ENCODE data around the gene TMEM221. TPM values are rescaled to one million over a fixed set of nuclear protein-coding genes. Genes with fewer than 3 reads are reported as not detected.

The TMEM221 gene
- total RNA-seq, 1 donor from 2014 or later: 0.69 TPM

GRCh38 chr19:17473041-17473440, 24.6 kb upstream of the TMEM221 start:
- DNase-seq: no peak

GRCh38 chr19:17471410-17472125, 23.1 kb upstream of the TMEM221 start:
- no peak for DNase-seq

DNA sequence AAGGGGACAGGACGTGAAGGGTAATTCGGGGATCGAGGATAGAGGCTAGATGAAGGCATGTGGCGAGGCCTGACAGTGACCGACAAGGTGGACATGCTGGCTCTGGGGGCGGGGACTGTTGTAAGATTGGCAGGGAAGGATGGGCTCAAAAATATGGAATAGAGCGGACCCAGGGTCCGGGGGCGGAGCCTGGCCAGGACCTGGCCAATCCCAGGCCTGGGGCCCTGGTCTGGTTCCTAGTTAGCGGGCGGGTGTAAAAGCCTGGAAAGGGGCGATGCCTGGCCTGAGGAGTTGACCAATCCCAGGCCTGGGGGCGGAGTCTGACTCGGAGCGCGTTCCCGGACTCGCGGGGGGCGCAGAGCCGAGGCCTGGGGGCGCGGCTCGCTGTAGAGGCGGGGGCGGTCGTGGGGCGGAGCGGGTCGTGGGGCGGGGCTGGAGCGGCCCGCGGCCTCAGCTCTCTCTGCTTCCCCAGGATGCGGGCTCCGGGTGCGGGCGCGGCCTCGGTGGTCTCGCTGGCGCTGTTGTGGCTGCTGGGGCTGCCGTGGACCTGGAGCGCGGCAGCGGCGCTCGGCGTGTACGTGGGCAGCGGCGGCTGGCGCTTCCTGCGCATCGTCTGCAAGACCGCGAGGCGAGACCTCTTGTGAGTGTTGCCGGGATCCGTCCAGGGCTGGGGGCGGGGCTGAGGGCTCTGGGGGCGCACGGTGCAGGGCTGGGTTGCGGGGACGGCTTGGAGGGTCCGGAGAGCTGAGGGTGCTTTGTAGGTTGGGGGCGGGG, 21.8 kb upstream of the TMEM221 start, which contains the start of gene SLC27A1:
Gene SLC27A1 (plus strand): TSS at position 457 of the 774 bp plus-strand sequence. CDS start 17 bp downstream, at position 474.
- peak; percentile 99 for DNase-seq

- DNase-seq: peak; percentile 96
These were observed 21.1 kb upstream of the TMEM221 start for GRCh38 chr19:17469481-17470067.

DNA sequence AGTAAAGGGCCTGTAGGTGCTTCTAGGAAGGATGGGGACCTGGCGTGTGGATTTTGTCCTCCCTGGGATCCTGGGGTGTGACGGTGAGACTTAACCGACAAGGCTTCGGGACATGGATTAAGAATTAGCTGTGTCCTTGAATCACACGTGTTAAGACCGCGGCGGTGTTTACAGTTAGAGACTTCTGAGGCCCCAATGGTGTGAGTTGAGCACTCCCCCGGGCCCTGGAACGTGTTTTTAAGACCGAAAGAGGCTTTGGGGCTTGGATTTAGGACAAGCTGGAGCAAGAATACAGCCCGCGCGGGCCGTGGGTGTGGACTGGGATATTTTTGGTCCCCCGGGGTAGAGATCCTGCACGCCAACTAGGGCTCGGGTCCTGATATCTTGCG, 20.6 kb upstream of the TMEM221 start:
- DNase-seq: no peak

- no peak for DNase-seq
These were observed 20.0 kb upstream of the TMEM221 start for GRCh38 chr19:17468302-17469091.

DNA sequence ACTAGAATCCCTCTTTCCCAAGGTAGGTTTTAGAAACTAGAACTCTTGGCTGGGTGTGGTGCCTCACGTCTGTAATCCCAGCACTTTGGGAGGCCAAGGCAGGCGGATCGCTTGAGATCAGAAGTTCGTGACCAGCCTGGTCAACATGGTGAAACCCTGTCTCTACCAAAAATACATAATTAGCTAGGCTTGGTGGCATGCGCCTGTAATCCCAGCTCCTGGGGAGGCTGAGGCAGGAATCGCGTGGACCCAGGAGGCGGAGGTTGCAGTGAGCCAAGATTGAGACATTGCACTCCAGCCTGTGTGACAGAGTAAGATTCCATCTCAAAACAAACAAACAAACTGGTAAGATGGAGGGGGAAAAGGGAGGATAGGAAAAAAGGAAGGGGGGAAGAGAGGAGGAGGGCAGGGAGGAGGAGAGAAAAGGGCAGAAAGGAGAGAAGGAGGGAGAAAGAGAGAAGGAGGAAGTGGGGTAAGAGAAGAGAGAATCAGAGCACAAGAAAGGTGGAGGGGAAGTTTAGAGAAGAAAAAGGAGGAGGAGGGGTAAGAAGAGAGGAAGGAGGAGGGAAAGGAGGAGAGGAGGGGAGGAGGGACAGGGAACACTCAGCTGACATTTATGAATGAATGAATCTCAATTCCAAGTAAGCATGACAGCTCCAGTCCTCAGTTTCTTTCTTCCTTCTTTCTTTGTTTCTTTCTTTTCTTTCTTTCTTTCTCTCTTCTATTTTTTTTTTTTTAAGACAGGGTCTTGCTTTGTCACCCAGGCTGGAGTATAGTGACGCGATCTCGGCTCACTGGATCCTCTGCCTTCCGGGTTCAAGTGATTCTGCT, 19.2 kb upstream of the TMEM221 start:
- no peak for DNase-seq

DNA sequence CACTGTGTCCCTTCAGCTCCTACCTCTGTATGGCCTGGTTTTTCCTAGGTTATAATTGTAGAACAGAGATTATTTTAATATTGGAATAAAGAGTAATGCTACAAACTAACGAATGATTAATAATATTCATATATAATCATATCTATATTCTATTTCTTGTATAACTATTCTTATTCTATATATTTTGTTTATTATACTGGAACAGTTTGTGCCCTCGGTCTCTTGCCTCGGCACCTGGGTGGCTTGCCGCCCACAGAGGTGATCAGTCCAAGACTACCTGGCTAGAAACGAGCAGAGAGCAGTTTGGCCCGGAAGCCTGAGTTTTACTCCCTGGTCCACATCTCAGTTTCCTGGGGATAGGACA, 18.0 kb upstream of the TMEM221 start:
- no peak for DNase-seq

DNA sequence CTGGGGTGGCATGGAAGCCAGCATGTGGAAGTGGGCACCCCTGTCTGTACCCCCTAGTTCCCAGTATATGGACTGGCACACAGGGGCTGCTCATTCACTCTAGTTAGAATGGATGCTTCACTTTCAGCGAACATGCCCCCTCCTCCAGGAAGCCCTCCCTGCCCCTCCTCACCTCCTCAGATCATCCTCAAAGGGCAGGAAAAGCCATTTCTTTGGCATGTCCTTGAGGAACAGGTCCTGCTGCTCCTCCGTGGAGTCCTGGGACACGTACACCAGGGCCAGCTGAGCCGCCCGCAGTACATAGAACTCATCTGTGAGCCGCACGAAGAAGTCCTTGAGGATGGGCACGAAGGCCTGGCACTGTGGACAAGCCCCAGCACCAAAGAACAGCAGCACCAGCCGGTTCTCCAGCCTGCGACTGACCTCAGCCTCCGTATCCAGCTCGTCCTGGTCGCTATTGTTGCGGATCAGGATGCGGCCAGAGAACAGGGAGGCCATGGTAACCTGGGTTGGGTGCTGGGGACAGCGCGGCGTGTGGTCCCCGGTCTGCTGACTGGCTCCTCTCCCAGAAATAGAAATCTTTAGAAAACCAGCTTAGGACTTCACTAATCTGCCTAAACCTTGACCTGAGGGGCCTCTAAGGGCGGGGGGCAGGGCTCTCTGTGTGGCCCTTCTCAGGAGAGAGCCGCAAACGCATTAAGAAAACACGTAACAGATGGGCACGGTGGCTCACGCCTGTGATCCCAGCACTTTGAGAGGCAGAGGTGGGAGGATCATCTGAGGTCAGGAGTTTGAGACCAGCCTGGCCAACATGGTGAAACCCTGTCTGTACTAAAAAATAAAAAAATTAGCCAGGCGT, 12.1 kb upstream of the TMEM221 start, which contains the start of gene NXNL1:
Gene NXNL1 (minus strand): TSS at position 555 of the 859 bp plus-strand sequence. CDS start 57 bp downstream, at position 498.
- no peak for DNase-seq

- no peak for DNase-seq
These were observed 10.5 kb upstream of the TMEM221 start for GRCh38 chr19:17458970-17459369.

- no peak for DNase-seq
These were observed 9.1 kb upstream of the TMEM221 start for GRCh38 chr19:17457616-17458015.

GRCh38 chr19:17456127-17456526, 7.7 kb upstream of the TMEM221 start:
- no peak for DNase-seq

- DNase-seq: no peak
These were observed 7.0 kb upstream of the TMEM221 start for GRCh38 chr19:17455308-17456123.

DNA sequence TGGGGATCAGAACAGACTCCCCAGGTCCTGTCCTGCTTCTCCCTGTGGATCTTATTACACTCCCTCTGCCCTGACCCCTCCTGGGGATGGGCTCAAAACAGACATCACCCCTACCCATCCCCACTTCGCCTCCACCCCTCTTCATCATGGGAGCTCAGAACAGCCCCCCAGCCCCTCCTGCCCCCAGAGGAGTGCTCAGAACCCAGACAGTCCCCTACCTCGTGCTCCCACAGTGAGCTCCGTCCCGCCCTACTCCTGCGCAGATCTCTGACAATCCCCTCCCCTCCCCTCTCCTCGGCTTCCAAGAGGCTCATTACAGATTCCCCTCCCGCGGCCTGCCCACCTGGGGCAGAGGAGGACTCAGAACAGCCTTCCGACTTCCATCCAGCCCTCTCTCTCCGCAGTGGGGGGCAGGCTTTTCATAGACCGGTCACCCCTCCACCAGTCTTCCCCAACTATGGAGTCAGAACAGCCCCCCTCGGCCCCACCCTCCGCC, 6.2 kb upstream of the TMEM221 start:
- no peak for DNase-seq

- DNase-seq: no peak
These were observed 3.4 kb upstream of the TMEM221 start for GRCh38 chr19:17451820-17452219.

GRCh38 chr19:17450264-17451075, 2.0 kb upstream of the TMEM221 start:
- DNase-seq: no peak

- no peak for DNase-seq
These were observed 751 bp downstream of the TMEM221 start for GRCh38 chr19:17447704-17448130.

DNA sequence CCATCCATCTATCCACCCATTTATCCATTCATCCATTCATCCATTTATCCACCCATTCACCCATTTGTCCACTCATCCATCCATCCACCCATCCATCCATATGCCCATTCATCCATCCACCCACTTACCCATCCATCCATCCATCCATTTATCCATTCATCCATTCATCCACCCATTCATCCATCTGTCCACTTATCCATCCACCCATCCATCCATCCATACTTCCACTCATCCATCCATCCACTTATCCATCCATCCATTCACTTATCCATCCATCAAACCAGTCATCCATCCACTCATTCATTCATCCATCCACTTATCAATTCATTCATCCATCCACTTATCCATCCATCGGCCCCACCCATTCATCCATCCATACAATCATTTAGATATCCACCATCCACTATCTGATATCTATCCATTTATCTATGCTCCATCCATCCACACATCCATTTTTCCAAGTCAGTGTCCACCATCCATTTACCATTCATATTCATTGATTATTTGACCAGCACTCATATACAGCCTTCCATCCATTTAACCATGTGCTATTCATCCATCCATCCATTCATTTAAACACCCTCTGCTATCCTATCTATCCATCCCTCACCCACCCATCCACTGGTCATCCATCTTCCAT, 2.8 kb downstream of the TMEM221 start:
- no peak for DNase-seq

All from skin of body (tissue), 2 donors.